ENCODE results near the gene ERMP1.
"Not testable (repeated sequence)": the region's sequence is repeated elsewhere in the genome, so short reads cannot be mapped to it uniquely, and the experiment has no call there.

ERMP1 gene

GRCh38 chr9:5817862-5818261 lies 15.1 kb downstream of the ERMP1 start:
- no peak for DNase-seq

GRCh38 chr9:5815461-5815860 lies 17.5 kb downstream of the ERMP1 start:
- DNase-seq, result no peak

GRCh38 chr9:5813824-5814223 lies 19.1 kb downstream of the ERMP1 start:
- no peak for DNase-seq

GRCh38 chr9:5811751-5812150 lies 21.2 kb downstream of the ERMP1 start:
- DNase-seq, result no peak

- no peak for DNase-seq
Measured at GRCh38 chr9:5805478-5805877, 27.4 kb downstream of the ERMP1 start.

- DNase-seq, result no peak
Measured at GRCh38 chr9:5801739-5802113, 31.2 kb downstream of the ERMP1 start.

GRCh38 chr9:5800969-5801738 lies 31.8 kb downstream of the ERMP1 start:
- no peak for DNase-seq

GRCh38 chr9:5800378-5800777 lies 32.5 kb downstream of the ERMP1 start:
- DNase-seq, result not testable (repeated sequence)

- peak in 1 of 2 donors; percentile 20 for DNase-seq
Measured at GRCh38 chr9:5799314-5799713, 33.6 kb downstream of the ERMP1 start.

GRCh38 chr9:5798581-5798980 lies 34.3 kb downstream of the ERMP1 start:
- DNase-seq, result no peak

GRCh38 chr9:5796298-5796697 lies 36.6 kb downstream of the ERMP1 start:
- DNase-seq, result no peak

- DNase-seq, result peak in 1 of 2 donors; percentile 6
Measured at GRCh38 chr9:5793812-5794211, 39.1 kb downstream of the ERMP1 start.

GRCh38 chr9:5791870-5792269 lies 41.0 kb downstream of the ERMP1 start:
- DNase-seq, result no peak

- no peak for DNase-seq
Measured at GRCh38 chr9:5790923-5791322, 42.0 kb downstream of the ERMP1 start.

- DNase-seq, result no peak
Measured at GRCh38 chr9:5789489-5789888, 43.4 kb downstream of the ERMP1 start.

GRCh38 chr9:5787759-5788302 lies 45.1 kb downstream of the ERMP1 start:
- no peak for DNase-seq

GRCh38 chr9:5787220-5787619 lies 45.7 kb downstream of the ERMP1 start:
- no peak for DNase-seq

- DNase-seq, result no peak
Measured at GRCh38 chr9:5786370-5787127, 46.4 kb downstream of the ERMP1 start.

GRCh38 chr9:5784526-5785315 lies 48.2 kb downstream of the ERMP1 start:
- DNase-seq, result no peak

- DNase-seq, result no peak
Measured at GRCh38 chr9:5783982-5784381, 48.9 kb downstream of the ERMP1 start.

- DNase-seq, result not testable (repeated sequence)
Measured at GRCh38 chr9:5783420-5783819, 49.5 kb downstream of the ERMP1 start.

GRCh38 chr9:5779705-5780218 lies 53.2 kb downstream of the ERMP1 start:
- DNase-seq, result not testable (repeated sequence)

GRCh38 chr9:5778805-5779204 lies 54.1 kb downstream of the ERMP1 start:
- DNase-seq, result no peak

Data from CD4-positive, alpha-beta T cell treated with Interleukin-1 beta for 1 hour (primary cell).